H1 (cell line): ENCODE measurements around the gene GNAO1. TPM values are rescaled to one million over a fixed set of nuclear protein-coding genes. Genes with fewer than 3 reads are reported as not detected.

Experiments
- CTCF ChIA-PET: fragments of 300-600 bp; sonication (Branson Sonifier 250); formaldehyde crosslinking; loops from one replicate; lab custom pipeline; 2021; ENCODE audit not compliant: partially characterized antibody; lab: Charles Lee
- POLR2A ChIA-PET: fragments of 300-600 bp; sonication (Branson Sonifier 250); formaldehyde crosslinking; loops from one replicate; lab custom pipeline; 2021; ENCODE audit warnings: inconsistent platforms; ENCODE audit not compliant: partially characterized antibody; lab: Charles Lee
- DNase-seq, 2 experiments: peaks; one replicate each; pipeline versions ENCODE4 v3.0.0 to v3.0.0-alpha.2; 2010 to 2022; ENCODE audit warnings: low spot score in 2 of 2, low read depth in 1 of 2, mixed read lengths in 1 of 2
- FAIRE-seq: peaks from 2 replicates; lab custom pipeline; 2011; peaks lifted over from hg19 to GRCh38; lab: Jason Lieb, UNC
- H2AFZ ChIP-seq: 2 replicates; pipeline ENCODE4 v1.8.1; 2012; ENCODE audit warnings: low read length, inconsistent platforms
- H2AK5ac ChIP-seq: 2 replicates; pipeline ENCODE4 v1.6.1; 2013; ENCODE audit warnings: low read depth, low read length
- H2BK120ac ChIP-seq: replicated peaks from 2 replicates; pipeline ENCODE3; 2013; ENCODE audit warnings: low read depth, low read length, inconsistent platforms
- H2BK12ac ChIP-seq: 2 replicates; pipeline ENCODE4 v1.6.1; 2013; ENCODE audit warnings: low read depth, low read length
- H2BK15ac ChIP-seq: 2 replicates; pipeline ENCODE4 v1.6.1; 2013; ENCODE audit warnings: low read length
- H2BK20ac ChIP-seq: 2 replicates; pipeline ENCODE4 v1.6.1; 2013; ENCODE audit warnings: low read length
- H2BK5ac ChIP-seq: 2 replicates; pipeline ENCODE4 v1.6.1; 2013; ENCODE audit warnings: low read depth, low read length
- H3K14ac ChIP-seq: 2 replicates; pipeline ENCODE4 v1.6.1; 2013; ENCODE audit warnings: inconsistent platforms; ENCODE audit not compliant: insufficient read length
- H3K18ac ChIP-seq: 2 replicates; pipeline ENCODE4 v1.6.1; 2013; ENCODE audit warnings: low read length; ENCODE audit errors: extremely low read depth
- H3K23ac ChIP-seq: 2 replicates; pipeline ENCODE4 v1.6.1; 2013; ENCODE audit warnings: inconsistent platforms; ENCODE audit not compliant: insufficient read length
- H3K23me2 ChIP-seq: 2 replicates; pipeline ENCODE4 v1.6.1; 2013; ENCODE audit warnings: low read depth, low read length
- H3K27ac ChIP-seq: 2 replicates; pipeline ENCODE4 v1.6.1; 2011; ENCODE audit warnings: low read depth, low read length, inconsistent platforms
- H3K27me3 ChIP-seq, 4 experiments: replicated peaks in 1 of 4; 1 replicate in 1 of 4; 2 replicates in 3 of 4; pipeline versions ENCODE4 v1.6.1 to v1.8.1; 2011 to 2013; ENCODE audit warnings: low read length in 3 of 4, mild to moderate bottlenecking in 3 of 4, inconsistent platforms in 2 of 4, mixed read lengths in 2 of 4, moderate library complexity in 1 of 4; ENCODE audit not compliant: control insufficient read depth in 3 of 4, insufficient read depth in 3 of 4; ENCODE audit errors: extremely low read depth in 1 of 4
- H3K36me3 ChIP-seq, 4 experiments: 2 replicates each; pipeline versions ENCODE4 v1.6.1 to v1.8.1; 2011 to 2013; ENCODE audit warnings: mild to moderate bottlenecking in 4 of 4, low read length in 3 of 4, moderate library complexity in 2 of 4, control low read depth in 1 of 4, inconsistent platforms in 1 of 4; ENCODE audit not compliant: insufficient read depth in 4 of 4, control insufficient read depth in 2 of 4
- H3K4ac ChIP-seq: replicated peaks from 2 replicates; pipeline ENCODE3; 2013; ENCODE audit warnings: low read length, low read depth, mixed read lengths, inconsistent platforms; ENCODE audit not compliant: insufficient read length
- H3K4me1 ChIP-seq, 4 experiments: replicated peaks in 1 of 4; 1 replicate in 1 of 4; 2 replicates in 3 of 4; pipeline versions ENCODE4 v1.6.1 to v1.8.1; 2011 to 2013; ENCODE audit warnings: low read length in 3 of 4, inconsistent platforms in 2 of 4, mixed read lengths in 1 of 4; ENCODE audit not compliant: insufficient read depth in 4 of 4, control insufficient read depth in 3 of 4
- H3K4me2 ChIP-seq, 2 experiments: 2 replicates each; pipeline versions ENCODE4 v1.6.1 to v1.8.1; 2011 to 2013; ENCODE audit warnings: low read depth in 2 of 2, low read length in 2 of 2, control low read depth in 1 of 2, inconsistent platforms in 1 of 2, mild to moderate bottlenecking in 1 of 2; ENCODE audit not compliant: insufficient read depth in 1 of 2
- H3K4me3 ChIP-seq, 4 experiments: fragments of 200-600, 300-600 bp in 1 of 4; sonication (generic), shearing (Covaris generic), sonication (Bioruptor Twin) in 1 of 4; 2 replicates each; pipeline versions ENCODE4 v1.5.1 to v1.8.1; 2011 to 2016; ENCODE audit warnings: low read length in 4 of 4, low read depth in 3 of 4, control low read depth in 2 of 4, inconsistent platforms in 2 of 4, mild to moderate bottlenecking in 2 of 4, mixed read lengths in 1 of 4, moderate library complexity in 1 of 4; ENCODE audit not compliant: insufficient read depth in 2 of 4; ENCODE audit errors: extremely low read depth in 1 of 4
- H3K56ac ChIP-seq: replicated peaks from 2 replicates; pipeline ENCODE3; 2013; ENCODE audit warnings: low read depth, mild to moderate bottlenecking, mixed read lengths, low read length, inconsistent platforms; ENCODE audit not compliant: insufficient read length
- H3K79me1 ChIP-seq: 2 replicates; pipeline ENCODE4 v1.6.1; 2013; ENCODE audit warnings: low read depth, low read length, control low read depth
- H3K79me2 ChIP-seq, 2 experiments: 2 replicates each; pipeline versions ENCODE4 v1.6.1 to v1.8.1; 2012 to 2013; ENCODE audit warnings: low read length in 2 of 2, mild to moderate bottlenecking in 2 of 2, inconsistent platforms in 1 of 2; ENCODE audit not compliant: insufficient read depth in 2 of 2, control insufficient read depth in 1 of 2
- H3K9ac ChIP-seq, 4 experiments: replicated peaks in 1 of 4; 1 replicate in 1 of 4; 2 replicates in 3 of 4; pipeline versions ENCODE4 v1.6.1 to v1.8.1; 2011 to 2013; ENCODE audit warnings: low read depth in 3 of 4, low read length in 3 of 4, control low read depth in 2 of 4, mild to moderate bottlenecking in 2 of 4, moderate library complexity in 2 of 4, inconsistent platforms in 1 of 4; ENCODE audit errors: extremely low read depth in 1 of 4
- H3K9me3 ChIP-seq, 2 experiments: 2 replicates each; pipeline versions ENCODE4 v1.6.1 to v1.8.1; 2012 to 2013; ENCODE audit warnings: mild to moderate bottlenecking in 2 of 2, moderate library complexity in 2 of 2, control low read depth in 1 of 2, inconsistent platforms in 1 of 2, low read depth in 1 of 2, low read length in 1 of 2, mixed read lengths in 1 of 2; ENCODE audit not compliant: insufficient read depth in 2 of 2
- H4K20me1 ChIP-seq, 2 experiments: replicated peaks in 1 of 2; 2 replicates each; pipeline versions ENCODE3 to v1.8.1; 2011 to 2013; ENCODE audit warnings: inconsistent platforms in 2 of 2, low read length in 2 of 2, mild to moderate bottlenecking in 1 of 2; ENCODE audit not compliant: insufficient read depth in 2 of 2, control insufficient read depth in 1 of 2
- H4K5ac ChIP-seq: 2 replicates; pipeline ENCODE4 v1.6.1; 2013; ENCODE audit warnings: low read length, low read depth, mixed read lengths, inconsistent platforms; ENCODE audit not compliant: insufficient read length
- H4K8ac ChIP-seq: 2 replicates; pipeline ENCODE4 v1.8.0; 2013; ENCODE audit warnings: mild to moderate bottlenecking, moderate library complexity, low read length, inconsistent platforms; ENCODE audit not compliant: insufficient read depth; ENCODE audit errors: extremely low read depth
- H4K91ac ChIP-seq: replicated peaks from 2 replicates; pipeline ENCODE3; 2013; ENCODE audit warnings: low read length, mixed read lengths, inconsistent platforms; ENCODE audit not compliant: insufficient read length
- BRCA1 ChIP-seq: IDR thresholded peaks from 2 replicates; pipeline ENCODE4 v1.6.1; 2012; ENCODE audit warnings: low read depth, low read length, improper control_type of control experiment
- CBX8 ChIP-seq: fragments of 300-800, 300-1000 bp; sonication (generic); IDR thresholded peaks from 2 replicates; pipeline ENCODE4 v1.7.1; 2016; ENCODE audit warnings: low read depth, low read length, borderline replicate concordance
- CHD1 ChIP-seq: IDR thresholded peaks from 2 replicates; pipeline ENCODE4 v1.6.1; 2012; ENCODE audit warnings: low read depth, low read length, improper control_type of control experiment
- CHD2 ChIP-seq: IDR thresholded peaks from 2 replicates; pipeline ENCODE4 v1.6.1; 2012; ENCODE audit warnings: low read length, improper control_type of control experiment
- HDAC2 ChIP-seq, 2 experiments: fragments of 300-600 bp in 1 of 2; sonication (generic) in 1 of 2; IDR thresholded peaks; 2 replicates each; pipeline ENCODE4 v1.6.1; 2011 to 2012; ENCODE audit warnings: low read depth in 2 of 2, low read length in 2 of 2, mild to moderate bottlenecking in 2 of 2, moderate library complexity in 2 of 2, borderline replicate concordance in 1 of 2, inconsistent platforms in 1 of 2
- HDAC6 ChIP-seq: IDR thresholded peaks from one replicate; pipeline ENCODE4 v1.7.1; 2012; ENCODE audit warnings: low read depth, mild to moderate bottlenecking, inconsistent platforms, low read length, moderate library complexity
- JUND ChIP-seq: IDR thresholded peaks from 2 replicates; pipeline ENCODE4 v1.6.1; 2011; ENCODE audit warnings: mild to moderate bottlenecking, improper control_type of control experiment, low read length
- POLR2A ChIP-seq, 2 experiments: IDR thresholded peaks; 1 replicate in 1 of 2; 2 replicates in 1 of 2; pipeline ENCODE4 v1.6.1; 2011; ENCODE audit warnings: low read depth in 2 of 2, low read length in 2 of 2, mild to moderate bottlenecking in 2 of 2; ENCODE audit errors: control extremely low read depth in 1 of 2
- POLR2AphosphoS5 ChIP-seq: IDR thresholded peaks from 2 replicates; pipeline ENCODE4 v1.6.1; 2011; ENCODE audit warnings: low read depth, low read length
- SIRT6 ChIP-seq: IDR thresholded peaks from one replicate; pipeline ENCODE4 v1.7.1; 2012; ENCODE audit warnings: low read length, inconsistent platforms
- TAF1 ChIP-seq: IDR thresholded peaks from 2 replicates; pipeline ENCODE4 v1.6.1; 2011; ENCODE audit warnings: mild to moderate bottlenecking, low read depth, low read length
- whole genome bisulfite sequencing, 2 experiments: shearing (Covaris generic) in 1 of 2; methylation state at CpG; one replicate each; pipeline versions ENCODE4 v1.1.6 to v1.1.7; 2013 to 2015; ENCODE audit warnings: low lambda C conversion rate in 2 of 2, mixed read lengths in 2 of 2, inconsistent platforms in 1 of 2, low coverage in 1 of 2, missing lambda C conversion rate in 1 of 2; ENCODE audit not compliant: insufficient replicate concordance in 2 of 2, insufficient coverage in 1 of 2, insufficient read length in 1 of 2; ENCODE audit errors: extremely low coverage in 1 of 2, missing lambda C conversion rate in 1 of 2; 5-methylcytosine and 5-hydroxymethylcytosine counted together
- polyA plus RNA-seq, 7 experiments: library from polyadenylated mRNA; depleted of rRNA in 3 of 7; stranded (reverse) in 5 of 7; unstranded in 2 of 7; fragments of >200 nt in 5 of 7; fragments of 200-250 nt in 2 of 7; gene quantifications; 1 replicate in 5 of 7; 2 replicates in 1 of 7; 4 replicates in 1 of 7; pipeline versions ENCODE4 v1.2.1 to v1.2.3, GENCODE V29; 2011 to 2013; ENCODE audit warnings: missing spikeins in 2 of 7, mixed read lengths in 2 of 7
- total RNA-seq: library from RNA; stranded (reverse); fragmentation: NEBNext Ultra II Directional; extraction: Animal tissue kit (Norgen Biotek cat#: 25700); gene quantifications from 2 replicates; pipeline ENCODE4 v1.2.1, GENCODE V29; 2021
- TF ChIP-seq, protein P1 (sequence below), 3 experiments: IDR thresholded peaks; 1 replicate in 2 of 3; 2 replicates in 1 of 3; pipeline versions ENCODE4 v1.5.1 to v1.6.1; 2011; ENCODE audit warnings: low read length in 3 of 3, mild to moderate bottlenecking in 3 of 3, inconsistent platforms in 2 of 3, low read depth in 1 of 3, moderate library complexity in 1 of 3; ENCODE audit not compliant: insufficient read depth in 1 of 3; ENCODE audit errors: control extremely low read depth in 1 of 3

The GNAO1 gene
- total and polyA plus RNA-seq, 2 of the 8 experiments (the other 6 are each of a cell fraction or from before 2014, with no cell fraction given) = 6.7 to 34.4 TPM

DNA sequence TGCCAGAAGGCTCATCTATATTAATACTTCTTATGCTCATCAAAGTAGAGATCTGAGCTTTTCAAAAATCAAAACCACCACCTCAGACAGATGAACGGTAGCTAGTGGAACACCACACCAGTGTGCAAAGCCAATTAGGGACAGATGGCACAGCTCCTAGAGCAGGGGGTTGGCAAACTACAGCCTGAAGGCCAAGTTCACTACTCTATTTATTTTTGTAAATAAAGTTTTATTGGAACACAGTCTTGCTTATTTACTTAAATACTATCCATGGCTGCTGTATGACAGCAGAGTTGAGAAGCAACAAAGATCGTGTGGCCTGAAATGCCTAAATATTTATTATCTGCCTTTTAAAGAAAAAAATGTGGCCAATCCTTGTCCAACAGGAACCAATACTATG, 177.3 kb downstream of the GNAO1 start:
- no peak overlapping the region for H3K18ac ChIP-seq
- H3K9ac ChIP-seq = no peak overlapping the region
- CTCF ChIA-PET = interaction anchor here (1.6 to 3.4 kb wide), 2 partner anchors 11 to 303 kb away, joined by 3 to 16 read pairs; no protein-coding TSS in a partner anchor
- no peak overlapping the region for H2BK120ac ChIP-seq
- no peak overlapping the region for H2BK5ac ChIP-seq
- no peaks in the 10 kb centered on the region for H3K79me1 ChIP-seq
- TF ChIP-seq HDAC2 (IDR thresholded peaks at IDR 0.05; ENCODE audit: borderline replicate concordance in 1 of 2, low read depth in 2 of 2, low read length in 2 of 2) (no peak), TAF1 (no peak), SIRT6 (no peak), POLR2A (IDR thresholded peaks at IDR 0.05; ENCODE audit: control extremely low read depth in 1 of 2, low read depth in 2 of 2, low read length in 2 of 2) (no peak), CHD1 (no peak), CHD2 (no peak), JUND (no peak), BRCA1 (no peak), CBX8 (no peak), POLR2AphosphoS5 (no peak), HDAC6 (no peak)
- TF ChIP-seq, protein P1, sequence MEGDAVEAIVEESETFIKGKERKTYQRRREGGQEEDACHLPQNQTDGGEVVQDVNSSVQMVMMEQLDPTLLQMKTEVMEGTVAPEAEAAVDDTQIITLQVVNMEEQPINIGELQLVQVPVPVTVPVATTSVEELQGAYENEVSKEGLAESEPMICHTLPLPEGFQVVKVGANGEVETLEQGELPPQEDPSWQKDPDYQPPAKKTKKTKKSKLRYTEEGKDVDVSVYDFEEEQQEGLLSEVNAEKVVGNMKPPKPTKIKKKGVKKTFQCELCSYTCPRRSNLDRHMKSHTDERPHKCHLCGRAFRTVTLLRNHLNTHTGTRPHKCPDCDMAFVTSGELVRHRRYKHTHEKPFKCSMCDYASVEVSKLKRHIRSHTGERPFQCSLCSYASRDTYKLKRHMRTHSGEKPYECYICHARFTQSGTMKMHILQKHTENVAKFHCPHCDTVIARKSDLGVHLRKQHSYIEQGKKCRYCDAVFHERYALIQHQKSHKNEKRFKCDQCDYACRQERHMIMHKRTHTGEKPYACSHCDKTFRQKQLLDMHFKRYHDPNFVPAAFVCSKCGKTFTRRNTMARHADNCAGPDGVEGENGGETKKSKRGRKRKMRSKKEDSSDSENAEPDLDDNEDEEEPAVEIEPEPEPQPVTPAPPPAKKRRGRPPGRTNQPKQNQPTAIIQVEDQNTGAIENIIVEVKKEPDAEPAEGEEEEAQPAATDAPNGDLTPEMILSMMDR (IDR thresholded peaks at IDR 0.05; ENCODE audit: control extremely low read depth in 1 of 3, insufficient read depth in 1 of 3, low read depth in 1 of 3, low read length in 3 of 3) = no peak
- no peaks in the 10 kb centered on the region for H3K79me2 ChIP-seq
- no peak overlapping the region for H3K14ac ChIP-seq
- H3K9me3 ChIP-seq = no peaks in the 10 kb centered on the region
- no peaks in the 10 kb centered on the region for H3K27me3 ChIP-seq
- no peak overlapping the region for H4K91ac ChIP-seq
- H3K4me3 ChIP-seq = no peak overlapping the region
- H4K8ac ChIP-seq = no peak overlapping the region
- H4K20me1 ChIP-seq = no peaks in the 10 kb centered on the region
- DNase-seq = no peak
- H3K27ac ChIP-seq = no peak overlapping the region
- no peak overlapping the region for H3K23ac ChIP-seq
- no peak overlapping the region for H2AFZ ChIP-seq
- no peak overlapping the region for H4K5ac ChIP-seq
- H3K4ac ChIP-seq = no peak overlapping the region
- H3K36me3 ChIP-seq = peaks cover 0 to 3% (median 0%) of the 10 kb centered on the region in 4 experiments; a peak in 1 of 8 replicates
- H2AK5ac ChIP-seq = no peak overlapping the region
- no peak overlapping the region for H2BK15ac ChIP-seq
- POLR2A ChIA-PET = no interaction called here
- FAIRE-seq = no peak
- no peak overlapping the region for H3K56ac ChIP-seq
- H2BK12ac ChIP-seq = no peak overlapping the region
- H3K23me2 ChIP-seq = no peaks in the 10 kb centered on the region
- no peaks in the 10 kb centered on the region for H3K4me1 ChIP-seq
- H3K4me2 ChIP-seq = no peak overlapping the region
- WGBS, 2 experiments = 90% methylated on average over 2 of the region's 2 CpGs; no CpG with 5 or more reads in 1 of the 2 experiments
- H2BK20ac ChIP-seq = no peak overlapping the region
